ENCODE results near the gene MEF2C. TPM values are rescaled to one million over a fixed set of nuclear protein-coding genes. Genes with fewer than 3 reads are reported as not detected.
A peak's percentile ranks its signal among the peaks of the same experiment; 100 is the strongest.

The MEF2C gene
- total RNA-seq, 1 experiment from 2014 or later, result 3.4 TPM

GRCh38 chr5:88882276-88883038, 527 bp downstream of the MEF2C start:
- Histone ChIP-seq H3K36me3 (replicated peaks; ENCODE audit: control insufficient read depth, insufficient read depth, low read length) (no peaks in the 10 kb centered on the region), H3K4me3 (ENCODE audit: insufficient read depth, low read depth, low read length) (peak overlapping the region; percentile 46), H3K27me3 (ENCODE audit: control insufficient read depth, insufficient read depth, low read length) (peaks cover 17% of the 10 kb centered on the region; the same call in 1 of the 2 replicates)
- no peak for DNase-seq

- H3K36me3 ChIP-seq (replicated peaks; ENCODE audit: control insufficient read depth, insufficient read depth, low read length), result no peaks in the 10 kb centered on the region
- DNase-seq, result no peak
- no peak overlapping the region for H3K4me3 ChIP-seq (ENCODE audit: insufficient read depth, low read depth, low read length)
- H3K27me3 ChIP-seq (ENCODE audit: control insufficient read depth, insufficient read depth, low read length), result peaks cover 17% of the 10 kb centered on the region; the same call in 1 of the 2 replicates
Observed at GRCh38 chr5:88881571-88881971, 1.4 kb downstream of the MEF2C start.

GRCh38 chr5:88880201-88880600, 2.8 kb downstream of the MEF2C start:
- H3K36me3 ChIP-seq (replicated peaks; ENCODE audit: control insufficient read depth, insufficient read depth, low read length), result no peaks in the 10 kb centered on the region
- DNase-seq, result no peak
- peaks cover 9% of the 10 kb centered on the region; the same call in 1 of the 2 replicates for H3K27me3 ChIP-seq (ENCODE audit: control insufficient read depth, insufficient read depth, low read length)
- no peak overlapping the region for H3K4me3 ChIP-seq (ENCODE audit: insufficient read depth, low read depth, low read length)

- Histone ChIP-seq H3K36me3 (replicated peaks; ENCODE audit: control insufficient read depth, insufficient read depth, low read length) (no peaks in the 10 kb centered on the region), H3K4me3 (ENCODE audit: insufficient read depth, low read depth, low read length) (no peak overlapping the region), H3K27me3 (ENCODE audit: control insufficient read depth, insufficient read depth, low read length) (peaks cover 7% of the 10 kb centered on the region; the same call in 1 of the 2 replicates)
- no peak for DNase-seq
Observed at GRCh38 chr5:88879724-88880123, 3.3 kb downstream of the MEF2C start.

GRCh38 chr5:88878976-88879375, 4.0 kb downstream of the MEF2C start:
- DNase-seq, result no peak
- no peak overlapping the region for H3K4me3 ChIP-seq (ENCODE audit: insufficient read depth, low read depth, low read length)
- H3K36me3 ChIP-seq (replicated peaks; ENCODE audit: control insufficient read depth, insufficient read depth, low read length), result no peaks in the 10 kb centered on the region
- no peaks in the 10 kb centered on the region; the same call in 1 of the 2 replicates for H3K27me3 ChIP-seq (ENCODE audit: control insufficient read depth, insufficient read depth, low read length)

- Histone ChIP-seq H3K27me3 (ENCODE audit: control insufficient read depth, insufficient read depth, low read length) (no peaks in the 10 kb centered on the region; the same call in 1 of the 2 replicates), H3K4me3 (ENCODE audit: insufficient read depth, low read depth, low read length) (no peak overlapping the region), H3K36me3 (replicated peaks; ENCODE audit: control insufficient read depth, insufficient read depth, low read length) (no peaks in the 10 kb centered on the region)
- DNase-seq, result no peak
Observed at GRCh38 chr5:88877826-88878225, 5.2 kb downstream of the MEF2C start.

GRCh38 chr5:88876714-88877113, 6.3 kb downstream of the MEF2C start:
- no peak overlapping the region for H3K4me3 ChIP-seq (ENCODE audit: insufficient read depth, low read depth, low read length)
- DNase-seq, result no peak
- no peaks in the 10 kb centered on the region; the same call in 1 of the 2 replicates for H3K27me3 ChIP-seq (ENCODE audit: control insufficient read depth, insufficient read depth, low read length)
- no peaks in the 10 kb centered on the region for H3K36me3 ChIP-seq (replicated peaks; ENCODE audit: control insufficient read depth, insufficient read depth, low read length)

- no peak for DNase-seq
- Histone ChIP-seq H3K36me3 (replicated peaks; ENCODE audit: control insufficient read depth, insufficient read depth, low read length) (no peaks in the 10 kb centered on the region), H3K4me3 (ENCODE audit: insufficient read depth, low read depth, low read length) (no peak overlapping the region), H3K27me3 (ENCODE audit: control insufficient read depth, insufficient read depth, low read length) (no peaks in the 10 kb centered on the region)
Observed at GRCh38 chr5:88875341-88876234, 7.4 kb downstream of the MEF2C start.

GRCh38 chr5:88873447-88873846, 9.5 kb downstream of the MEF2C start:
- DNase-seq, result no peak
- no peaks in the 10 kb centered on the region for H3K36me3 ChIP-seq (replicated peaks; ENCODE audit: control insufficient read depth, insufficient read depth, low read length)
- no peak overlapping the region for H3K4me3 ChIP-seq (ENCODE audit: insufficient read depth, low read depth, low read length)
- no peaks in the 10 kb centered on the region for H3K27me3 ChIP-seq (ENCODE audit: control insufficient read depth, insufficient read depth, low read length)

- no peaks in the 10 kb centered on the region for H3K27me3 ChIP-seq (ENCODE audit: control insufficient read depth, insufficient read depth, low read length)
- no peak for DNase-seq
- H3K36me3 ChIP-seq (replicated peaks; ENCODE audit: control insufficient read depth, insufficient read depth, low read length), result no peaks in the 10 kb centered on the region
- no peak overlapping the region for H3K4me3 ChIP-seq (ENCODE audit: insufficient read depth, low read depth, low read length)
Observed at GRCh38 chr5:88872971-88873370, 10.0 kb downstream of the MEF2C start.

- Histone ChIP-seq H3K4me3 (ENCODE audit: insufficient read depth, low read depth, low read length) (no peak overlapping the region), H3K36me3 (replicated peaks; ENCODE audit: control insufficient read depth, insufficient read depth, low read length) (no peaks in the 10 kb centered on the region), H3K27me3 (ENCODE audit: control insufficient read depth, insufficient read depth, low read length) (no peaks in the 10 kb centered on the region)
- DNase-seq, result no peak
Observed at GRCh38 chr5:88870285-88870684, 12.7 kb downstream of the MEF2C start.

GRCh38 chr5:88868468-88869068, 14.4 kb downstream of the MEF2C start:
- Histone ChIP-seq H3K27me3 (ENCODE audit: control insufficient read depth, insufficient read depth, low read length) (no peaks in the 10 kb centered on the region), H3K36me3 (replicated peaks; ENCODE audit: control insufficient read depth, insufficient read depth, low read length) (no peaks in the 10 kb centered on the region), H3K4me3 (ENCODE audit: insufficient read depth, low read depth, low read length) (no peak overlapping the region)
- no peak for DNase-seq

GRCh38 chr5:88867638-88868037, 15.3 kb downstream of the MEF2C start:
- no peak for DNase-seq
- no peaks in the 10 kb centered on the region for H3K27me3 ChIP-seq (ENCODE audit: control insufficient read depth, insufficient read depth, low read length)
- no peak overlapping the region for H3K4me3 ChIP-seq (ENCODE audit: insufficient read depth, low read depth, low read length)
- no peaks in the 10 kb centered on the region for H3K36me3 ChIP-seq (replicated peaks; ENCODE audit: control insufficient read depth, insufficient read depth, low read length)

GRCh38 chr5:88863523-88863922, 19.5 kb downstream of the MEF2C start:
- Histone ChIP-seq H3K27me3 (ENCODE audit: control insufficient read depth, insufficient read depth, low read length) (no peaks in the 10 kb centered on the region), H3K36me3 (replicated peaks; ENCODE audit: control insufficient read depth, insufficient read depth, low read length) (no peaks in the 10 kb centered on the region), H3K4me3 (ENCODE audit: insufficient read depth, low read depth, low read length) (no peak overlapping the region)
- no peak for DNase-seq

Measured in H7 (cell line).